ENCODE measurements around the gene ICAM2. TPM values are rescaled to one million over a fixed set of nuclear protein-coding genes. Genes with fewer than 3 reads are reported as not detected.

ICAM2 gene
- 99.0 and 162 TPM in 2 replicates for total RNA-seq

GRCh38 chr17:64020056-64020766, at the start of gene ICAM2:
Gene ICAM2 (minus strand): TSS chr17:64020633. CDS start chr17:64006691, 13,942 bp downstream.

GRCh38 chr17:63998050-63998720, 22.2 kb downstream of the ICAM2 start, which contains the start of gene PRR29:
Gene PRR29 (plus strand): TSS chr17:63998351. CDS start chr17:63998365, 14 bp downstream.

GRCh38 chr17:63972796-63973195, 47.6 kb downstream of the ICAM2 start, which contains the start of gene SCN4A:
Gene SCN4A (minus strand): TSS chr17:63972918. CDS start chr17:63972841, 77 bp downstream.

Other genes with a start within 250 kb of the ICAM2 start
- 116 and 130 TPM in 2 replicates for gene CCDC47, start 247.0 kb downstream of the ICAM2 start, total RNA-seq
- gene DDX42, start 246.5 kb downstream of the ICAM2 start, total RNA-seq: 56.3 and 57.5 TPM in 2 replicates
- 78.1 and 83.1 TPM in 2 replicates for gene PSMC5, start 193.2 kb downstream of the ICAM2 start, total RNA-seq
- 54.8 and 59.6 TPM in 2 replicates for gene FTSJ3, start 193.0 kb downstream of the ICAM2 start, total RNA-seq
- 46.7 and 60.8 TPM in 2 replicates for gene SMARCD2, start 177.9 kb downstream of the ICAM2 start, total RNA-seq
- gene CSH2, start 147.0 kb downstream of the ICAM2 start, total RNA-seq: not detected in 2 replicates
- not detected in 2 replicates for gene GH2, start 138.7 kb downstream of the ICAM2 start, total RNA-seq
- gene CSH1, start 124.1 kb downstream of the ICAM2 start, total RNA-seq: not detected in 2 replicates
- gene CSHL1, start 109.4 kb downstream of the ICAM2 start, total RNA-seq: not detected in 2 replicates
- gene GH1, start 101.8 kb downstream of the ICAM2 start, total RNA-seq: not detected in 2 replicates
- gene CD79B, start 88.3 kb downstream of the ICAM2 start, total RNA-seq: 0.22 and 0.43 TPM in 2 replicates
- under 0.01 TPM in 2 replicates for gene SCN4A, start 47.7 kb downstream of the ICAM2 start, total RNA-seq
- 0.54 and 0.60 TPM in 2 replicates for gene PRR29, start 22.3 kb downstream of the ICAM2 start, total RNA-seq
- 13.5 and 14.5 TPM in 2 replicates for gene ERN1, start 109.5 kb upstream of the ICAM2 start, total RNA-seq
- gene TEX2, start 242.6 kb upstream of the ICAM2 start, total RNA-seq: 26.6 and 32.8 TPM in 2 replicates

Measured in dermis lymphatic vessel endothelial cell (primary cell).